Osteoblast (primary cell): Measurements from ENCODE around the gene RALGPS1. TPM values are rescaled to one million over a fixed set of nuclear protein-coding genes. Genes with fewer than 3 reads are reported as not detected.

ENCODE experiments used
- DNase-seq: peaks from one replicate; pipeline ENCODE4 v3.0.0; 2011; ENCODE audit warnings: low spot score, mixed read lengths; ENCODE audit not compliant: insufficient read length; ENCODE audit errors: missing footprints
- H2AFZ ChIP-seq: 2 replicates; pipeline ENCODE4 v1.6.0; 2011; ENCODE audit warnings: mild to moderate bottlenecking, low read length
- H3K27ac ChIP-seq: 2 replicates; pipeline ENCODE4 v1.5.1; 2011; ENCODE audit warnings: mild to moderate bottlenecking, low read depth, low read length, moderate library complexity
- H3K27me3 ChIP-seq: 2 replicates; pipeline ENCODE4 v1.6.0; 2012; ENCODE audit warnings: mild to moderate bottlenecking, control low read depth, inconsistent platforms, low read length, moderate library complexity; ENCODE audit not compliant: insufficient read depth
- H3K36me3 ChIP-seq: 2 replicates; pipeline ENCODE4 v1.5.1; 2011; ENCODE audit warnings: mild to moderate bottlenecking, low read length, control low read depth, moderate library complexity; ENCODE audit not compliant: insufficient read depth
- H3K4me1 ChIP-seq: 2 replicates; pipeline ENCODE4 v1.5.1; 2011; ENCODE audit warnings: mild to moderate bottlenecking, low read length, control low read depth, moderate library complexity; ENCODE audit not compliant: insufficient read depth
- H3K4me2 ChIP-seq: 2 replicates; pipeline ENCODE4 v1.6.0; 2011; ENCODE audit warnings: mild to moderate bottlenecking, low read length; ENCODE audit not compliant: insufficient read depth
- H3K4me3 ChIP-seq: fragments of 200-600 bp; sonication (generic); 3 replicates; pipeline ENCODE4 v1.5.1; 2012; ENCODE audit warnings: mild to moderate bottlenecking, low read length, inconsistent platforms; ENCODE audit not compliant: insufficient read depth
- H3K79me2 ChIP-seq: 2 replicates; pipeline ENCODE4 v1.6.0; 2012; ENCODE audit warnings: mild to moderate bottlenecking, low read length, control low read depth, inconsistent platforms; ENCODE audit not compliant: insufficient read depth
- H3K9me3 ChIP-seq: 2 replicates; pipeline ENCODE4 v1.5.1; 2011; ENCODE audit warnings: low read depth, low read length, control low read depth
- H4K20me1 ChIP-seq: 2 replicates; pipeline ENCODE4 v1.6.0; 2012; ENCODE audit warnings: mild to moderate bottlenecking, low read length, control low read depth; ENCODE audit not compliant: insufficient read depth
- CTCF ChIP-seq: IDR thresholded peaks from 2 replicates; pipeline ENCODE4 v1.5.1; 2011; ENCODE audit warnings: mild to moderate bottlenecking, low read depth, low read length, moderate library complexity; ENCODE audit errors: extremely low read depth
- total RNA-seq: library from RNA; depleted of rRNA; stranded (reverse); fragments of >200 nt; gene quantifications from 2 replicates; pipeline ENCODE4 v1.2.3, GENCODE V29; 2012

Gene RALGPS1
- total RNA-seq, 1 donor = 5.1 TPM

DNA sequence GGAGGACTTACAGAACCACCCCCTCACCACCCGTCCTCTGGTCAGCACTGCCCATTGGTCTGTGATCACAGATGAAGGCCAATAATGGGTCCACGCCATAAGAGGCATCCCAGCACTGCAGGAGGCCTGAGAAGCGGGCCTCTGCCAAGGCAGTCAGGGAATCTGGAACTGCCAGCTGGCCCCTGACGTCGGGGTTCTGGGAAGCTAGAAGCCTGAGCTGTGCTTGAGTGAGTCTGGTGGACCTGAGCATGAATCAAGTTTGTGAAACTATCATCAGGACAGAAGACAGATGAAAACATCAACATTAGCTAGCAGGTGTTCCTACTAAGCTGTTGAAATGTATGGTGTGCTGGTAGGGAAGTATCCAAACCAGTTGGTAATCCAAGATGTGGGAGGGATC lies 200.0 kb downstream of the RALGPS1 start:
- no peak overlapping the region for H2AFZ ChIP-seq
- H4K20me1 ChIP-seq = peaks cover 31% of the 10 kb centered on the region
- no peak for TF ChIP-seq CTCF
- no peak overlapping the region for H3K4me3 ChIP-seq
- no peak for DNase-seq
- no peaks in the 10 kb centered on the region for H3K79me2 ChIP-seq
- no peak overlapping the region for H3K27ac ChIP-seq
- no peak overlapping the region for H3K4me2 ChIP-seq
- H3K9me3 ChIP-seq = no peaks in the 10 kb centered on the region
- H3K4me1 ChIP-seq = peaks cover 3% of the 10 kb centered on the region
- no peaks in the 10 kb centered on the region for H3K36me3 ChIP-seq
- no peaks in the 10 kb centered on the region for H3K27me3 ChIP-seq

DNA sequence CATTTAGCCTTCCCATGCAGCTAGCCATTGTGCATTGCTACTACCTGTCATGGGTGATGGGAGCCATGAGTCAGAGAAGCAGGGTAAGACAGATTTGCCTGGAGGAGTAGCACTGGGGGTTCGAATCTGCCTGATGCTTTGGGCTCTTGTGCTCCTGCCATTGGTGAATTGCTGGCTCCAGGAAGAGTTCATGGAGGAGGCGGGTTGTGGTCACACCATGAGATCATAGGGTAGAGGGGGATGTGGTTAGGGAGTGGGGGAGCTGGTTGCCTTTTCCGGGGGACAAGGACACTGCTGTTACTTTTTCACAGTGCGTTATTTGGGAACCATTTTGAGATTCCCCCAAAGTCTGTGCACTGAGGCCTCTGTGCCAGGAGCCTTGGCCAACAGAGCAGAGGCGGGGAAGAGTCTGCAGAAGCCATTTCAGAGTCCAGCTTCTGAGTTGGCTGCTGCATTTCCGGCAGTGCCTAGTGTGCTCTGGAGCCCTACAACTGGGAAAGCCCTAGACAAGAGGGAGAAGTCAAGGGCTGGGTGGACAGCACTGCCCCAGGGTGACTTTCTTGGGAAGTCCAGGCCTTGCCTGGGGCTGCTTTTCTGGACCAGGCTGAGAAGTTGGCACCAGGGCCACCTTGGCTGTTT lies 201.6 kb downstream of the RALGPS1 start:
- Histone ChIP-seq H3K4me3 (no peak overlapping the region), H3K27ac (no peak overlapping the region), H3K4me1 (peaks cover 8% of the 10 kb centered on the region), H3K4me2 (no peak overlapping the region), H3K79me2 (no peaks in the 10 kb centered on the region), H3K36me3 (no peaks in the 10 kb centered on the region), H2AFZ (no peak overlapping the region), H4K20me1 (peaks cover 35% of the 10 kb centered on the region), H3K27me3 (no peaks in the 10 kb centered on the region), H3K9me3 (no peaks in the 10 kb centered on the region)
- DNase-seq = no peak
- TF ChIP-seq CTCF = no peak

GRCh38 chr9:127116957-127117356 lies 202.4 kb downstream of the RALGPS1 start:
- Histone ChIP-seq H3K27me3 (no peaks in the 10 kb centered on the region), H3K79me2 (no peaks in the 10 kb centered on the region), H3K27ac (no peak overlapping the region), H3K4me1 (peaks cover 14% of the 10 kb centered on the region), H3K4me3 (no peak overlapping the region), H3K9me3 (no peaks in the 10 kb centered on the region), H2AFZ (no peak overlapping the region), H4K20me1 (peaks cover 35% of the 10 kb centered on the region), H3K4me2 (no peak overlapping the region), H3K36me3 (no peaks in the 10 kb centered on the region)
- no peak for TF ChIP-seq CTCF
- DNase-seq = no peak

DNA sequence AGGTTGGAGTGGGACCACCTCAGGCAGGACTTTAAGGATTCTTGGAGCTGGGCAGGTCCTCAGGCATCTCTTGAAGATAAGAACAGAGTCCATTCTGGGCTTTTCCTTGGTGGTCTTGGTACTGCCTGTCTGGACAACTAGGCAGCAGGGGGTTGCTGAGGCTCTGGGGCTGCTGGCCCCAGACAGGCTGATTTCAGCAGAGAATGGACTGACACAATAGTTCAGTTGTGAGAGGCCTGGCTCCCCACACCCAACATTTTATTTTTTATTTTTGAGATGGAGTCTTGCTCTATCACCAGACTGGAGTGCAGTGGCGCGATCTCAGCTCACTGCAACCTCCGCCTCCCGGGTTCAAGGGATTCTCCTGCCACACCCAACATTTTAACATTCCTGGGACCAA lies 203.2 kb downstream of the RALGPS1 start:
- Histone ChIP-seq H3K27me3 (no peaks in the 10 kb centered on the region), H3K27ac (no peak overlapping the region), H4K20me1 (peaks cover 35% of the 10 kb centered on the region), H2AFZ (no peak overlapping the region), H3K79me2 (no peaks in the 10 kb centered on the region), H3K9me3 (no peaks in the 10 kb centered on the region), H3K36me3 (no peaks in the 10 kb centered on the region), H3K4me2 (no peak overlapping the region), H3K4me1 (peaks cover 19% of the 10 kb centered on the region), H3K4me3 (no peak overlapping the region)
- no peak for TF ChIP-seq CTCF
- DNase-seq = no peak
